A375 (cell line): Measurements from ENCODE around the gene POLR2F. TPM values are rescaled to one million over a fixed set of nuclear protein-coding genes. Genes with fewer than 3 reads are reported as not detected.

ENCODE experiments used
- total RNA-seq: library from RNA; depleted of rRNA; stranded (reverse); fragments of >200 nt; shearing (Covaris generic); gene quantifications from 2 replicates; pipeline ENCODE4 v1.2.3, GENCODE V29; 2014; rRNA removed

POLR2F gene
- 484 and 496 TPM in 2 replicates for total RNA-seq

GRCh38 chr22:37953437-37954179 is at the start of gene POLR2F, which contains the start of gene C22orf23:
Gene POLR2F, plus strand, starts transcription at chr22:37953699. Its CDS starts 89 bp downstream, at chr22:37953788.
Gene C22orf23, minus strand, starts transcription at chr22:37953601. Its CDS starts 452 bp downstream, at chr22:37953149.

GRCh38 chr22:37905534-37906363 is 47.8 kb upstream of the POLR2F start, which contains the start of gene MICALL1:
Gene MICALL1, plus strand, starts transcription at chr22:37906297. Its CDS starts 126 bp downstream, at chr22:37906423.

GRCh38 chr22:37983860-37984791 is 30.6 kb downstream of the POLR2F start, which contains the start of gene SOX10:
Gene SOX10, minus strand, starts transcription at chr22:37984555. Its CDS starts 771 bp downstream, at chr22:37983784.

Other genes with a start within 250 kb of the POLR2F start
- gene GCAT, start 145.8 kb upstream of the POLR2F start, total RNA-seq = 14.6 and 17.4 TPM in 2 replicates
- not detected in 2 replicates for gene GALR3, start 130.3 kb upstream of the POLR2F start, total RNA-seq
- 43.5 and 50.7 TPM in 2 replicates for gene ANKRD54, start 109.4 kb upstream of the POLR2F start, total RNA-seq
- 429 and 461 TPM in 2 replicates for gene EIF3L, start 104.3 kb upstream of the POLR2F start, total RNA-seq
- gene MICALL1, start 47.4 kb upstream of the POLR2F start, total RNA-seq = 56.4 and 64.6 TPM in 2 replicates
- 1.0 TPM in 1 of 2 replicates, not detected in the other for gene C22orf23, start 98 bp upstream of the POLR2F start, total RNA-seq
- gene SOX10, start 30.9 kb downstream of the POLR2F start, total RNA-seq = 240 and 303 TPM in 2 replicates
- gene PICK1, start 103.7 kb downstream of the POLR2F start, total RNA-seq = 30.3 and 33.0 TPM in 2 replicates
- gene SLC16A8, start 130.5 kb downstream of the POLR2F start, total RNA-seq = not detected in 2 replicates
- 44.1 and 48.5 TPM in 2 replicates for gene BAIAP2L2, start 157.0 kb downstream of the POLR2F start, total RNA-seq
- 19.7 and 20.1 TPM in 2 replicates for gene PLA2G6, start 228.1 kb downstream of the POLR2F start, total RNA-seq
- gene MAFF, start 248.3 kb downstream of the POLR2F start, total RNA-seq = 57.0 and 62.2 TPM in 2 replicates